Measurements from ENCODE around the gene PSRC1.
A peak's percentile ranks its signal among the peaks of the same experiment; 100 is the strongest.

The PSRC1 gene

GRCh38 chr1:109247401-109248365 is 35.3 kb downstream of the PSRC1 start:
- no peak for DNase-seq (ENCODE audit: low spot score)

DNA sequence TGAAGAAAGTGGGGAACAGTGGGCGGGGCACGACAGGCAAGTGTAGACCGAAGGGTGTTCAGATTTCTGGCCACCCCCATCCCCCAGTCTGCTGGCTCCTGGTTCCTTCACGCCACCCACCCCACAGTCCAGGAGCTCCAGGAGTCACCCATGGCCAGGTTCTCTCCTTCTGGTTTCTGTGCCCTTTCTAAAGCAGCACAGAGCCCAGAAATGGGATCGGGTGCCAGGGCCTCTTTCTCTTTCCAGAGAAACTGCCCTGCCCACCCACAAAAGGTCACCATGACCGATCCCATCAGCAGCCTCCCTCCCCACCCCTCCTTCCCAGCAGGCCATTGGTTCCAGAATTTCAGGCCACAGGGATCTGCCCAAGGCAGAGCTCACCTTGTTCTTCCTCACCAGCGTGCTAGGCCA is 36.8 kb downstream of the PSRC1 start:
- no peak for DNase-seq (ENCODE audit: low spot score)

DNA sequence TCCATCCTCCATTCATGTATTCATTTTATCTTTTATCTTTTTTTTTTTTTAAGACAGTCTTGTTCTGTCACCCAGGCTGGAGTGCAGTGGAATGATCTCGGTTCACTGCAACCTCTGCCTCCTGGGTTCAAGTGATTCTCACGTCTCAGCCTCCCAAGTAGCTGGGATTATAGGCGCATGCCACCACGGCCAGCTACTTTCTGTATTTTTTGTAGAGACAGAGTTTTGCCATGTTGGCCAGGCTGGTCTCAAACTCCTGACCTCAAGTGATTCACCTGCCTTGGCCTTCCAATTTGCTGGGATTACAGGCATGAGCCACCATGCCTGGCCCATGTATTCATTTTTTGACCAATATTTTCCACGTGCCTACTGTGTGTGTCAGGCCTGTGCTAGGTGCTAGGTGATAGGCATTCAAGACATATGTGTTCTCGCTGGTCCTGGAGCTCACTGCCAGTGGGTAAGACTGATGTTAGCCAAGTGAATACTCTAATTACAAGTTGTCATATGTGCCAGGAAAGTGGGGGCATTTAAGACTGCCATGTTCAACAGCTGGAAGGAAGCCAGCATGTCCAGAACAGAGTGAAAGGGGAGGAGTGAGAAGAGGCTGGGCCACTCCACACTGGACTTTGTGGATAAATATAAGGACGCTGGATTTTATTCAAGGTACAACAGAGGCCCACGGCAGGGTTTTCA is 38.9 kb downstream of the PSRC1 start:
- DNase-seq (ENCODE audit: low spot score) = no peak

DNA sequence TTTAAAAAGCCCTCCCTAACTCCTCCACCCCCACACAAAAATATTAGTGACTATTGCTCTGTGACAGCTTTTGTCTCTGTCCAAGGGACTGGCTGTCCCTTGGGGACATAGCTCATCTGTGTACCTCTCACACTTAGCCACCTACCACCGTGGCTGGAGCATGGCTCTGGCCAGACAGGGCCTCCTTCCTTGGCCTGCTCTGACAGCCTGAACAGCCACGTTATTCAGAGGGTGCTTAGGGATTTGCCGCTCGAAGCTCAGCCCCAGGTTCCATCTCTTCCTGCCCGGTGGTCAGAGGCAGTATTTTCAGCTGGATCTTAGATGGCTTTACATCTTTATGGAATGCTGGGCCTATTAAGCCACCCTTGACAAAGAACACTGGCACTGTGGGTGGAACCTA is 39.7 kb downstream of the PSRC1 start:
- no peak for DNase-seq (ENCODE audit: low spot score)

GRCh38 chr1:109242387-109242786 is 40.6 kb downstream of the PSRC1 start:
- DNase-seq (ENCODE audit: low spot score) = peak; percentile 36

DNA sequence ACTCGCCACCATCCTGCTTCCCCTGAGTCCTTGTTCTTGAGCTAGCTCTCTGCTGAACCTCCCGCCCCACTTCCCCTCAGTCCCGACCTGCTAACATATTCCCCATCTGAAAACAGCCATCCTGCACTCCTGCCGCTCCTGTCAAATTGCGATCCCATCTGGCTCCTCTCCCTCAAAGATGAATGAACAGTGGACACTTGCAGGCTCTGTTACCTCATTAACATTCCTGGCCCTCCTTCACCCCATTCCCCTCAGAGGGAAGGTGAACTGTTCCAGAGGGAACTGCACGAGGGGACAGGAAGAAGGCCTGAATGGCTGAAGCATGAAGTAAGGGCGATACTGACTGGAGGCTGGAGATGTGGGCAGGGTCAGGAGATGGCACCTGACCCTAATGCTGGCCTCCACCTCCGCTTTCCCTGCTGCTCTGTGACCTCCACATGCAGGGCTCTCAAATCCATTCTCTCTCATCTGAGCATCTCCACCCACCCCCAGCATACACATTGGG is 41.1 kb downstream of the PSRC1 start:
- DNase-seq (ENCODE audit: low spot score) = no peak

DNA sequence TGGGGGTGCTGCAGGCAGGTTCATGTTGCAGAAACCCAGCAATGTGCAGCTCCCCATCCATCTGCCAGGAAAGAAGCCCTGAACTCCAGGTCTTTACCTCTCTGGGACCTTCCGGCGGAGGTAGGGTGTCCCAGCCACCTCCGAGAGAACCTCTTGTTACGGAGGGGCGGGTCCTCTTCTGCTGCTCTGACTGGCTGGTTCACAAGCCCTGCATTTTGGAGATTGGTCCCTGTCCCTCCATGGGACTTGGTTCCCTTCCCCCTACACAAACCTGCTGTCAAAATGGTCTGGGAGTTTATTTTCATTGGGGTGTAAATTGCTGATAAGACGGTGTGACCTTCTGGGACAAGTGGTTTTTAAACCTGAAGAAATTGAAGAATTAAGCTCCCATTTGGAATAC is 41.6 kb downstream of the PSRC1 start:
- DNase-seq (ENCODE audit: low spot score) = no peak

DNA sequence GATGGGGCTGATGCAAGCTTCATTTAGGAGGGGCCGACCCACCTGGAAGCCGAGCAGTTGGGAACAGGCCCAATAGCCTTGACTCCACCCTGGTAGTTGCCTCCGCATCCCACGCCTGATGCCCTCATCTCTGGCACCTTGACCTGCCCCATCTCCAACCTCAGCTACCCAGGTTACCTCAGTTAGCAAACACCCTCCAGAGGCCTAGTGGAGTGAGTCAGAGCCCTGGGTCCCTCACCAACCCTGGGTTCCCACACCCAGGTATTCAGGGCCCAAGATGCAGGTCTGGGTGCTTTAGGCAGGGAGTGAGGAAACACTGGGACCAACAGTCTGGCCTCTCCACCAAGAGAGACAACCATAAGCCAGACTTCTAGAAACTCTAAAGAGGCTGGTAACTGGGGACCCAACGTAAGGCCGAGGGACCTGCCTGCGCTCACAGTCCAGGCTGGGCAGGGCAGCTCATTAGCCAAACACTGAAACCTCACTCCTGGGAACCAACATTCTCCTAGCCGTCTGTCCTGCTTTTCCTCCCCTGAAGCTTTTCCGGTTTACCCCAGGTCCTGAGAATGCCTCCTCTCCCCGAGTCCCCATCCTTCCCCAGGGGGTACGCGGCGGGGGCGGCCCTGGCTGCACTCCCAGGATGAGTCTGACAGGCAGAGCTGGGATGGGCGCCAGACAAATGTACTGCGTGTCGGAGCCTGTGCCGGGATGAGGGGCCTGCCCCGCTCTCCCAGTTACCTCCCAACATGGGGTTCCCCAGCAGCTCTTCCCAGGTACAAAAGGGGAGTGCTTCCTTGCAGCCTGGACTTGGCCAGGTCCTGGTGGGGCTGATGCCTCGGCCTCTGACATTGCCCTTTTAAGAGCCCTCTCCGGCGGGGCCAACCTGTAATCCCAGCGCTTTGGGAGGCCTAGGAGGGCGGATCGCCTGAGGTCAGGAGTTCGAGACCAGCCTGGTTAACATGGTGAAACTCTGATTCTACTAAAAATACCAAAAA is 42.5 kb downstream of the PSRC1 start:
- peak; percentile 44 for DNase-seq (ENCODE audit: low spot score)

GRCh38 chr1:109239409-109240068 is 43.4 kb downstream of the PSRC1 start:
- DNase-seq (ENCODE audit: low spot score) = peak; percentile 45

DNA sequence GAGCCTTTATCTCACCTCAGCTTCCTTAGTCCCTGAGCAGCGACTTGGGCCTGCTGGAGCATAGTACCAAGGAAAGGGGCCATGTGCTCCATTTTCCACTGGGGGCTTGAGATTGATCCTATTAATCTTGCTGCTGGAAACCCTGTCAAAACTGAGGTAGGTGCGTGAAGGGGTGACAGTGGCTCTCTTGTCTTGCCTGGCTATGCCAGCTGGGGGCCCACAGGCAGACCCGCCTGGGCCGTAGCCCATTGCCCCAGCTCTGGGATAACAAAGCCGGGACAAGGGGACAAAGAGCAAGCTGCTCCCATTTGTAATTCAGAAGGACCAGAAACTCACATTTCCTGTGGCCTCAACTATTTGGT is 43.9 kb downstream of the PSRC1 start:
- no peak for DNase-seq (ENCODE audit: low spot score)

- DNase-seq (ENCODE audit: low spot score) = no peak
Observed at GRCh38 chr1:109238382-109238781, 44.6 kb downstream of the PSRC1 start.

DNA sequence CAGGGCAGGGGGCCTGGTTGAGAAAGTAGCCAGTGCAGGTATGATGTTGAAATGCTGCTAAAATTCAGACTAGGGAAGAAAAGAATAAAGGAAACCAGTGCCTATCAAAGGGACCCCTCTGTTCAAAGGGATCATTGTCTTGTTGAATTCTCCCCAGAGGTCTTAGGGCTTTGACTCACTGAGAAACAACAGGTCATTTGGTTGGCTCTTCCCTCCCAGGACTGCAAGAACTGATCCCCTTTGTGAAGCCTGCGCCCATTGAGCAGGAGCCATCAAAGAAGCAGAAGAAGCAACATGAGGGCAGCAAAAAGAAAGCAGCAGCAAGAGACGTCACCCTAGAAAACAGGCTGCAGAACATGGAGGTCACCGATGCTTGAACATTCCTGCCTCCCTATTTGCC is 45.4 kb downstream of the PSRC1 start:
- no peak for DNase-seq (ENCODE audit: low spot score)

DNA sequence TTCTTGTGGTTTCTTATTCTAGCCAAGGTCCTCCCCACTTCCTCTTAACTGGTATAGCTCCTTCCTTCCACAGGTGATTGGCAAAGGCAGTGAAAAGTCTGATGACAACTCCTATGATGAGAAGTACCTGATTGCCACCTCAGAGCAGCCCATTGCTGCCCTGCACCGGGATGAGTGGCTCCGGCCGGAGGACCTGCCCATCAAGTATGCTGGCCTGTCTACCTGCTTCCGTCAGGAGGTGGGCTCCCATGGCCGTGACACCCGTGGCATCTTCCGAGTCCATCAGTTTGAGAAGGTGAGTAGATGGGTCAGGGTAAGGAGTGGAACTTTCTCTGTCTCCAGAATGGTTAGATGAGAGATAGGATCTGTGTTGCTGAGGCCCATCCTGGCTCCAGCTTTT is 47.8 kb downstream of the PSRC1 start:
- no peak for DNase-seq (ENCODE audit: low spot score)

DNA sequence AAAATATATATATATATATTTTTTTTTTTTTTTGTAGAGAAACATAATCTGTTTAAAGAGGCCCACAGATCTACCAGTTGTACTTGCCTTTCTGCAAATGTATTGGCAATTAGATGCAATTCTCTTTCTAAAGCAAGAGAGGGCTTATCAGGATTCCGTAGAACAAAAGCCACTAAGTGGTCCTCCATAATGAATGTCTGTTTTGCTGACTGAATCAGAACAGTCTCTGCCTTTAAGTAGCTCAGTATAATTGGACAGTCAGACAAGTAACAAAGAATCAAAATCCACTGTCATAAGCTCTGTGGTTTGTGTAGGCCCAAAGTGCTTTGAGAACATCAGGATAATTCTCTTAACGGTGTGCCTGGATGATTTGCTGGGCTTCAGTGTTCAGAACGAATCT is 51.9 kb downstream of the PSRC1 start:
- DNase-seq (ENCODE audit: low spot score) = no peak

All from AG08396 (cell line).